Activated CD4-positive, alpha-beta T cell treated with anti-CD3 and anti-CD28 coated beads, Interleukin-2, Interleukin-4, amounts not matched to agents 100 ng/mL and 50 ng/mL, durations not matched to agents 16 hours and 8 hours (primary cell): ENCODE measurements around the gene TMEM88.
"Not testable (repeated sequence)": the region's sequence is repeated elsewhere in the genome, so short reads cannot be mapped to it uniquely, and the experiment has no call there.

Experiments
- DNase-seq: peaks from one replicate; pipeline ENCODE4 v3.0.0-alpha.2; 2020; ENCODE audit warnings: low spot score

Gene TMEM88

GRCh38 chr17:7854851-7855659 is at the start of gene TMEM88:
TMEM88 (plus strand) TSS chr17:7855066; CDS start chr17:7855075, 9 bp downstream.
- DNase-seq = no peak

- DNase-seq = no peak
Observed at GRCh38 chr17:7806587-7806986, 48.3 kb upstream of the TMEM88 start.

- no peak for DNase-seq
Observed at GRCh38 chr17:7807206-7807605, 47.7 kb upstream of the TMEM88 start.

GRCh38 chr17:7809086-7809790 is 45.6 kb upstream of the TMEM88 start:
- no peak for DNase-seq

GRCh38 chr17:7809791-7810343 is 45.0 kb upstream of the TMEM88 start:
- not testable (repeated sequence) for DNase-seq

- no peak for DNase-seq
Observed at GRCh38 chr17:7811251-7811650, 43.6 kb upstream of the TMEM88 start.

GRCh38 chr17:7814969-7815368 is 39.9 kb upstream of the TMEM88 start:
- DNase-seq = no peak

- DNase-seq = no peak
Observed at GRCh38 chr17:7816926-7817642, 37.8 kb upstream of the TMEM88 start.

- no peak for DNase-seq
Observed at GRCh38 chr17:7817643-7817964, 37.3 kb upstream of the TMEM88 start.

- no peak for DNase-seq
Observed at GRCh38 chr17:7818026-7818425, 36.8 kb upstream of the TMEM88 start.

- no peak for DNase-seq
Observed at GRCh38 chr17:7818746-7819645, 35.9 kb upstream of the TMEM88 start.

- DNase-seq = no peak
Observed at GRCh38 chr17:7820231-7820630, 34.6 kb upstream of the TMEM88 start.

GRCh38 chr17:7822126-7822525 is 32.7 kb upstream of the TMEM88 start:
- no peak for DNase-seq

GRCh38 chr17:7823581-7824001 is 31.3 kb upstream of the TMEM88 start:
- DNase-seq = no peak

- DNase-seq = no peak
Observed at GRCh38 chr17:7824021-7824924, 30.6 kb upstream of the TMEM88 start.

- no peak for DNase-seq
Observed at GRCh38 chr17:7825206-7825990, 29.5 kb upstream of the TMEM88 start.

GRCh38 chr17:7830616-7831015 is 24.2 kb upstream of the TMEM88 start:
- no peak for DNase-seq

GRCh38 chr17:7831233-7831632 is 23.6 kb upstream of the TMEM88 start:
- no peak for DNase-seq

- DNase-seq = no peak
Observed at GRCh38 chr17:7832431-7832830, 22.4 kb upstream of the TMEM88 start.
